ENCODE data around the gene METTL8.
"Not testable (repeated sequence)": the region's sequence is repeated elsewhere in the genome, so short reads cannot be mapped to it uniquely, and the experiment has no call there.

METTL8 gene

GRCh38 chr2:171345971-171346722, 87.6 kb downstream of the METTL8 start:
- DNase-seq (ENCODE audit: low read depth): no peak

- DNase-seq (ENCODE audit: low read depth): no peak
Measured at GRCh38 chr2:171344182-171344581, 89.6 kb downstream of the METTL8 start.

DNA sequence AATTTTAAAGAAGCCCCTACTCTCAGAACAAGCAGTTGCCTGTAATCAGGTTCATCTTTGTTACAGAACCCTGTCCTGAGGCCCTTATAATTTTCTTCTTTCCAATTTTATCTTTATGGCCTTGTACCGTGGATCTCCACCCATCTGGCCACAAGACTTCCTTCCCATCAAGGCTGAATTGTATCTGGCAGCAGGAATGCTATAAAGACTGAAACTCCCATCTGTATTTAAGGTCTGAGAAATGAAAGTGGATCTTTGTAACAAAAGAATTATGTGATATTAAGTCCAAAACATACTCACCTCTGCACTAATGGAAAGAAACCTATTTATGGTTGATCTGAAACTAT, 91.8 kb downstream of the METTL8 start:
- no peak for DNase-seq (ENCODE audit: low read depth)

GRCh38 chr2:171341394-171342066, 92.3 kb downstream of the METTL8 start:
- no peak for DNase-seq (ENCODE audit: low read depth)

DNA sequence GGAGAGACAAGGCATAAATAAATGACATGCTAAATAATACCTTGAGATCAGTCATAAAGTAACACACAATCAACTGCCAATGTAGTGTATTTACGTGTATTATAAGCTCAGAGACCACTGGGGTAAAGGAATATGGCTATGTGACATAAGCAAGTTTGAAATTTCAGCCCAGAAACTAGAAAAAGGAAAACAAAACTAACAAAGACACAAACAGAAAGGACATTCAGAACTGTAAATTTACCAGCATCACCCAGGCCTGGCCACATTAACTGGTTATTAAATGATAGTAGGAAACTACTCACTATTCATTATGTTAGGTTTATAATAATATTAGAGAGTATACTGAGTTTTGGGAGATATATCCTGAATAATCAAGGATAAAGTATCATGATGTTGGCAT, 98.8 kb downstream of the METTL8 start:
- DNase-seq (ENCODE audit: low read depth): no peak

- DNase-seq (ENCODE audit: low read depth): no peak
Measured at GRCh38 chr2:171334171-171334570, 99.6 kb downstream of the METTL8 start.

DNA sequence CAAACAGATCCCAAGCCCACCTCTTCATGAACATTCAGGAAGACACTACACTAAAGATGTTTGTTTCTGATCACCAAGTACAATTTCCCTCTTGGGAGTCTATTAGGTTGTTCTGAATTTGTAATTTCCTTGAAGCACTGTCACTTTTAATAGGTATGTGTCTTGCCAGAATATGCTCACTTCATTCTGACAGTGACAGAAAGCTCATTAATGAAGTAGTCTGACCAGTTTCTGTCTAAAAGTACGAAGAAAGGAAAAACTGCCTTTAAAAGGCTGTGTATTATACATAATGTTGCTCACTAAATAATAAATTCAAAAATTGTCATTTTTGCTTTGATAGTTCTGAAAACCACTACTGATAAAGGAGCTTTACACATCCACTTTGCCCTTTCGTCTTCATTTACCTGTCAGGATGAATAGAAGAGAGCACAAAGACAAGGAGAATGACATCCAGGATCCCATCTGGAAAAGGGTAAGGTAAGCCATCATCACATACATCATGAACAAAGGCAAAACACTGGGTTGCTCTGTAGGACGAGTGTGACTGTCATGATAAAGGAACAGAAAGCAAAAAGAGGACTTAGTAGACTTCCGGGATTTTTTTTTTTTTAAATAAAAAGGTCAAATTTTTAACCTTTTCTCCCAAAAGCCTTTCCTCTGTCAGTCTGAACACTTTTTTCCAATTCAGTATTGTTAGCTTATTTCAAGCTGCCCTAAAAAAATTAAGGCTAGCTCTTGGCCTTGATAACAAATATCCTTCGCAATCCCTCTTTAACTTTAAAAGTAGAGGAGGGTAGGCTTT, 103.4 kb downstream of the METTL8 start:
- DNase-seq (ENCODE audit: low read depth): no peak

DNA sequence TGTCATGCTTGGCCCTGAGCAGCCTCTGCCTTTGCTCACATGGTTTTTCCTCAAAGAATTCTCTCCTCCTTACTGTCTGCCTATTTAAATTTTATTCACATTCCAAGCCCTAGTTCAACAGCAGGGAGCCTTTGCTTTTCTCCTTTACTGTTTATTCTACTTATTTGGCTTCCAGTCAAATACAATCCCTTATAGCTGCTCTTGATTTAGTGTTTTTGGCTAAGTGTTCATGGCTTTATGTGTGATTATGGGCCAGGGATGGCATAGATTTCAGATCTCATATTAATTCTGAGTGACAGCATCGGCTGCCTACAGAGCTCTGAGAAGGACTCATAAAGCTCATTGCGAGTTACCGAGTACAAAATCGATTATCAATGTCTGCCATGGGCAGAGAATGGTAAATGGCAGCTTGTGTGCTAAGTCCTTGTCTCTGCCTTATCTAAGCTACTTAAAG, 106.7 kb downstream of the METTL8 start:
- no peak for DNase-seq (ENCODE audit: low read depth)

DNA sequence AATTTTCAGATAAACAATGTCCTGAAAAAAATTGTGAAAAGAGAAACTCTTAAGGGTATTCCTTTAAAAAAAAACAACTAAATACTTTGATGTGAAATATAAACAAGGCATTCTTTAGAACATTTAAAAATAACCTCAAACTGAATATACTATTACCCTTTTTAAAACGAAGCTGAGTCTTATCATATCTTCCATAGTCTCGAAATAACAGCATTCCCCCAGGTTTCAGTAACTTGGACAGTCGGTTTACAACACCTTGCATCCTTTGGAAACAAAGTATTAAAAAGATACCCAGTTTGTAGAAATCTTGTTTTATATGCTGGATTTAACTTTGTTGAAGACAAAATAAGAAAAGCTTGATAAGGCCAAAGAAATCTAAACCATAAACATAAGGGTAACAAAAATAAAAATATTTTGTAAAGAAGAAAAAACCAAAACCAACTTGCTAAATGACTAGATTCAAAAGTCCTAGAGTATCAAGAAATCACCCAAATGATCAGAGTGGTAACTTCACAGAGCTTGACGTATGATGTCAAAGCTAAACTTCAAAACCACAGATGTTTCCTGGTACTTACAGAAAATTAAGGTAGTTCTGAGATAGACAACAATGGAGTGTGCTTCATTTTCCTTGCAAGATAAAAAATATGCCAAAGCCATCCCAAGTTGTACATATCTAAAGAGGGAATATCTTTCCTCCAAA, 107.8 kb downstream of the METTL8 start:
- DNase-seq (ENCODE audit: low read depth): no peak

DNA sequence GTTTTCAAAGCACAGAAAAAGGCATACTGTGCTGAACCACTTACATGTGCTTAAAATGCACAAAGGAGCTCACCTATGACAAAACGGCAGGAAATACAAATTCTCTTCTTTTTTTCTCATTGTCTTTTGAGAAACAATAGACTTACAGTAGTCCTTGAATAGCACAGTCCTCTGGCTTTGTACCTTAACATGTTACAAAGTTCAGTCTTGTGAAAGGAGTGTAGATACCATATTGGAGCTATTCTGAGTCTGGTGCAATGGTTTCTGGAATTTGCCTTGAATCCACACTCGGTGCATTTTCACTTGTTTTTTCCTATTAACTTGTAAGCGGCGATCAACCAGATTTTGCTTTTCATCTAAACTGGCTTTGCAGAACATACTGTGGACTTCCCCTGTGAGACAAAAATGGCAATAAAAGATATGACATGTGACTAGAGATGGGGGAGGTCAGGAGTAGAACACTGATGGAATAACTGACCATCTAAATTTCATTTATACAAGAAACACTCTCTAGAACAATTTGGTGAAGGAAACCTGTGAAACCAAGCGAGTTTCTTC, 109.7 kb downstream of the METTL8 start:
- no peak for DNase-seq (ENCODE audit: low read depth)

- DNase-seq (ENCODE audit: low read depth): no peak
Measured at GRCh38 chr2:171322928-171323327, 110.9 kb downstream of the METTL8 start.

- DNase-seq (ENCODE audit: low read depth): no peak
Measured at GRCh38 chr2:171320731-171321130, 113.1 kb downstream of the METTL8 start.

GRCh38 chr2:171320208-171320621, 113.6 kb downstream of the METTL8 start:
- no peak for DNase-seq (ENCODE audit: low read depth)

DNA sequence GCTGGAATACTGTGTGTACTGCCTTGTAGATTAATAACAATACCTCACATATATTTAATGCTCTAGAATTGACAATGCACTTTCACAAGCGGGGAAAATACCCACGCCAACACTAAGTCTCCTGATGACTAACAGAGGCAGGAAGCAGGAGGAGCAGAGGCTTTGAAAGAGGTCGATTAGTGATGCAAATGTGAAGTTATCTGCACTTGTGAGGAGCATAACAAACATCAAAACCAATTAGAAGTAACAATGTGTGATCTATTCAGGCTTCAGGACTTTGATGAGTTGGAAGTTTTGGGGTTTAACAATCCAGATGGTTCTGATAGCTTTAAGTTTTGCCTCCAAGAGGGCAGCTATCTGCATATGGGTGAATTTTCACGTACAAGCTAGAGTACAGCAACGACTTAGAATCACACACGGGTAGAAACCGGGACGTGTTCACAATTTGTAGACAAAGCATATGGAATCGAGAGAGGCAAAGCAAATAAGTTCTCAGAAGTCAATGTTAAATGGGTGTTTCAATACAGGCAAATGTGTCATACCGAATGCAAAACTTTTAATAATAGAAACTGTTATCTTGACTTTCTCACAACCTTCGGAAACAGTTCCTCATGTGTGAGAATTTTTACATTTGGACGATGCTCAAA, 114.5 kb downstream of the METTL8 start:
- DNase-seq (ENCODE audit: low read depth): no peak

- peak; percentile 2 for DNase-seq (ENCODE audit: low read depth)
Measured at GRCh38 chr2:171318463-171318934, 115.3 kb downstream of the METTL8 start.

- DNase-seq (ENCODE audit: low read depth): no peak
Measured at GRCh38 chr2:171317492-171318125, 116.2 kb downstream of the METTL8 start.

DNA sequence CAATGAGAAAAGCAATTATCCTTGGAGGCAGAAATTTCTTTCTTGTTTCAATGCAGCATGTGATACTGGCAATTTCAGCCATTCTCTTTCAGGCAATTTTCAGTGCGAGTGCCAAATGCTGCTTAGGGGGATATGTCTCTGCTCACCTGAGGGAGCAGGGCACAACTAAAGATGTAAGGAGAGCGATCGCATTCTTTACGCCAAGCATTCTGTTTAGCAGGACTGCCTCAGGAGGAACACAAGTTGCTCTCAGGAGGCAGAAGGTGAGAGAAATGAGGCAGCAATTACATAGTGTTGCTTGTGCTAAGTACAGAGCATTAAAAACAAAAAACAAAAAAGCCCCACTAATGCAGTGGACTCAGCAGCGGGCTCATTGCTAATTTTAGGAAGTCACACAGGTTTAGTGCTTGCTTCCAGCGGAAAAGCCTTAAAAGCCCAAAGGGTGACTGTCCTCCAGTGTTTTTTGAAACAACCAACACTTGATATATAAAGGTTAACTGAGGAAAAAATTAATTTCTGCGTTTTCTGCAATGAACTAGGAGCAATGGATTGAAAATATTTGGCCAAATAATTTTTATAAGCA, 116.9 kb downstream of the METTL8 start:
- DNase-seq (ENCODE audit: low read depth): no peak

DNA sequence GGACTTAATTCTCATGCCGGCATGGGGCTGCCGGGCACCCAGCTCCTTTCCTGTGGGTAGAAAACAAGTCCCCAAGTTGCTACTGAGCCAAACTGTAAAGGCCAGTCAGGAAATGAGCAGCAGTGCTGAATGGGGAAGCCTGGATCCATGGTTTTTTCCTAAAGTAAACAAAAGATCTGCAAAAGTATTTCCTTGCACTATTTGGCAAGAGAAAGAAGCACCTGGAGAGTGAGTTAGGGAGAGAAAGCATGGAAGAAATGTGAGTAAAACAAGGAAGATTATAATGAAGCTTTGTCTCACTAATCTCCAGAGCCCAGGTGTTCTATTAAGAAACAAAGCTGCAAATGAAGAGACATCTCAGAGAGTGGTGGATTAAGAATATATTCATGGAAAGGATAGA, 117.6 kb downstream of the METTL8 start:
- DNase-seq (ENCODE audit: low read depth): no peak

GRCh38 chr2:171315781-171316180, 118.0 kb downstream of the METTL8 start:
- no peak for DNase-seq (ENCODE audit: low read depth)

- not testable (repeated sequence) for DNase-seq (ENCODE audit: low read depth)
Measured at GRCh38 chr2:171312182-171312581, 121.6 kb downstream of the METTL8 start.

Measured in fibroblast of the conjunctiva (primary cell).